Mucosa of rectum (tissue), 2 donors: Measurements from ENCODE around the gene ZNF619.
"Not testable (repeated sequence)": the region's sequence is repeated elsewhere in the genome, so short reads cannot be mapped to it uniquely, and the experiment has no call there.

Source experiments
- H3K27ac ChIP-seq, 2 donors: one replicate each; pipeline ENCODE4 v1.7.0; 2013; ENCODE audit warnings: inconsistent platforms in 2 of 2, low read depth in 2 of 2, low read length in 2 of 2
- H3K27me3 ChIP-seq, 2 donors: one replicate each; pipeline ENCODE4 v1.7.0; 2013; ENCODE audit warnings: low read length in 2 of 2; ENCODE audit not compliant: control insufficient read depth in 2 of 2, insufficient read depth in 2 of 2
- H3K36me3 ChIP-seq, 2 donors: one replicate each; pipeline ENCODE4 v1.7.0; 2013; ENCODE audit warnings: low read length in 2 of 2; ENCODE audit not compliant: control insufficient read depth in 2 of 2, insufficient read depth in 2 of 2
- H3K4me1 ChIP-seq, 2 donors: one replicate each; pipeline ENCODE4 v1.7.0; 2013; ENCODE audit warnings: low read length in 2 of 2, mild to moderate bottlenecking in 1 of 2; ENCODE audit not compliant: control insufficient read depth in 2 of 2, insufficient read depth in 2 of 2
- H3K4me3 ChIP-seq, 2 donors: one replicate each; pipeline ENCODE4 v1.7.0; 2013; ENCODE audit warnings: low read length in 2 of 2
- H3K9ac ChIP-seq, 2 donors: one replicate each; pipeline ENCODE4 v1.7.0; 2013; ENCODE audit warnings: low read length in 2 of 2, low read depth in 1 of 2, mild to moderate bottlenecking in 1 of 2
- H3K9me3 ChIP-seq, 2 donors: one replicate each; pipeline ENCODE4 v1.7.0; 2013; ENCODE audit warnings: low read length in 2 of 2; ENCODE audit not compliant: control insufficient read depth in 2 of 2
- donor health status: healthy.
- donor health status: Normal muscosa, but diverticular disease.

Gene ZNF619

GRCh38 chr3:40452876-40453730, 23.8 kb upstream of the ZNF619 start:
- peak overlapping the region; percentile 96 to 98 for H3K9ac ChIP-seq
- peaks cover 0 to 6% of the 10 kb centered on the region in 2 donors for H3K36me3 ChIP-seq
- H3K9me3 ChIP-seq, result no peaks in the 10 kb centered on the region
- peak overlapping the region; percentile 97 to 98 for H3K4me3 ChIP-seq
- H3K4me1 ChIP-seq, result peaks cover 9 to 20% of the 10 kb centered on the region in 2 donors
- H3K27me3 ChIP-seq, result no peaks in the 10 kb centered on the region
- peak overlapping the region; percentile 98 for H3K27ac ChIP-seq

GRCh38 chr3:40453933-40454332, 23.0 kb upstream of the ZNF619 start:
- H3K27ac ChIP-seq, result peak overlapping the region; percentile 81 to 85
- peak overlapping the region; percentile 97 to 98 for H3K4me3 ChIP-seq
- H3K4me1 ChIP-seq, result peaks cover 13 to 26% of the 10 kb centered on the region in 2 donors
- peak overlapping the region; percentile 79 to 96 for H3K9ac ChIP-seq
- H3K36me3 ChIP-seq, result peaks cover 6 to 11% of the 10 kb centered on the region in 2 donors
- no peaks in the 10 kb centered on the region for H3K27me3 ChIP-seq
- no peaks in the 10 kb centered on the region for H3K9me3 ChIP-seq

- peaks cover 12 to 17% of the 10 kb centered on the region in 2 donors for H3K36me3 ChIP-seq
- H3K27me3 ChIP-seq, result no peaks in the 10 kb centered on the region
- peaks cover 13 to 26% of the 10 kb centered on the region in 2 donors for H3K4me1 ChIP-seq
- no peak overlapping the region for H3K4me3 ChIP-seq
- no peak overlapping the region for H3K27ac ChIP-seq
- H3K9me3 ChIP-seq, result no peaks in the 10 kb centered on the region
- no peak overlapping the region for H3K9ac ChIP-seq
Observed at GRCh38 chr3:40455328-40455727, 21.6 kb upstream of the ZNF619 start.

GRCh38 chr3:40456279-40456939, 20.5 kb upstream of the ZNF619 start:
- peaks cover 16 to 17% of the 10 kb centered on the region in 2 donors for H3K36me3 ChIP-seq
- no peaks in the 10 kb centered on the region for H3K27me3 ChIP-seq
- peak overlapping the region; percentile 87 for H3K27ac ChIP-seq
- peaks cover 13 to 26% of the 10 kb centered on the region in 2 donors for H3K4me1 ChIP-seq
- H3K4me3 ChIP-seq, result peak overlapping the region; percentile 92 to 97
- H3K9me3 ChIP-seq, result no peaks in the 10 kb centered on the region
- peak overlapping the region; percentile 92 to 96 for H3K9ac ChIP-seq

- Histone ChIP-seq H3K9me3 (no peaks in the 10 kb centered on the region), H3K4me3 (peak within 1 kb of the TSS; percentile 92 to 97), H3K36me3 (peaks cover 19 to 20% of the 10 kb centered on the region in 2 donors), H3K27me3 (no peaks in the 10 kb centered on the region), H3K4me1 (peaks cover 11 to 22% of the 10 kb centered on the region in 2 donors), H3K27ac (peak within 1 kb of the TSS; percentile 87), H3K9ac (peak within 1 kb of the TSS; percentile 92 to 96)
Observed at GRCh38 chr3:40456940-40457823, 19.7 kb upstream of the ZNF619 start, which contains the start of gene RPL14. Gene RPL14 (plus strand): TSS chr3:40457339. CDS start chr3:40457472, 133 bp downstream.

GRCh38 chr3:40458473-40458872, 18.4 kb upstream of the ZNF619 start:
- Histone ChIP-seq H3K4me3 (peak overlapping the region; percentile 92 to 97), H3K27me3 (no peaks in the 10 kb centered on the region), H3K9ac (peak overlapping the region in 1 of 2 donors; percentile 96), H3K9me3 (no peaks in the 10 kb centered on the region), H3K36me3 (peaks cover 25 to 26% of the 10 kb centered on the region in 2 donors), H3K27ac (no peak overlapping the region), H3K4me1 (peaks cover 9 to 15% of the 10 kb centered on the region in 2 donors)

- not testable (repeated sequence) for H3K27me3 ChIP-seq, H3K27ac ChIP-seq, H3K4me1 ChIP-seq, H3K4me3 ChIP-seq, H3K9me3 ChIP-seq, H3K9ac ChIP-seq
- H3K36me3 ChIP-seq, result peaks cover 40 to 44% of the 10 kb centered on the region in 2 donors
Observed at GRCh38 chr3:40460481-40460880, 16.4 kb upstream of the ZNF619 start.

GRCh38 chr3:40461161-40461560, 15.8 kb upstream of the ZNF619 start:
- Histone ChIP-seq H3K36me3 (peaks cover 40 to 45% of the 10 kb centered on the region in 2 donors), H3K27ac (no peak overlapping the region), H3K4me1 (peaks cover 9% of the 10 kb centered on the region in 2 donors), H3K27me3 (no peaks in the 10 kb centered on the region), H3K9me3 (no peaks in the 10 kb centered on the region), H3K9ac (no peak overlapping the region), H3K4me3 (no peak overlapping the region)

GRCh38 chr3:40462838-40463237, 14.1 kb upstream of the ZNF619 start:
- not testable (repeated sequence) for H3K9me3 ChIP-seq, H3K4me1 ChIP-seq, H3K27me3 ChIP-seq, H3K27ac ChIP-seq, H3K9ac ChIP-seq, H3K4me3 ChIP-seq
- H3K36me3 ChIP-seq, result peaks cover 40 to 45% of the 10 kb centered on the region in 2 donors
